Right atrium auricular region (tissue), 2 donors: ENCODE data around the gene LSG1. TPM values are rescaled to one million over a fixed set of nuclear protein-coding genes. Genes with fewer than 3 reads are reported as not detected.
A peak's percentile ranks its signal among the peaks of the same experiment; 100 is the strongest.

Experiments
- DNase-seq: peaks from one replicate; pipeline ENCODE4 v3.0.0-alpha.2; 2019; ENCODE audit warnings: low spot score
- H3K27ac ChIP-seq, 2 donors: fragments of 200-600 bp; sonication (generic); 1 replicate in 1 of 2; 2 replicates in 1 of 2; pipeline ENCODE4 v1.5.1; 2016 to 2019
- H3K27me3 ChIP-seq, 2 donors: fragments of 200-600 bp; sonication (generic); one replicate each; pipeline versions ENCODE4 v1.5.1 to v1.6.0; 2017 to 2019
- H3K36me3 ChIP-seq: fragments of 200-600 bp; sonication (generic); one replicate; pipeline ENCODE4 v1.5.1; 2016
- H3K4me1 ChIP-seq, 2 donors: fragments of 200-600 bp; sonication (generic); one replicate each; pipeline versions ENCODE4 v1.5.1 to v1.6.0; 2017 to 2019
- H3K4me3 ChIP-seq, 2 donors: fragments of 200-600 bp; sonication (generic); 1 replicate in 1 of 2; 2 replicates in 1 of 2; pipeline ENCODE4 v1.5.1; 2017 to 2019; ENCODE audit warnings: mild to moderate bottlenecking in 1 of 2, moderate library complexity in 1 of 2
- H3K9me3 ChIP-seq, 2 donors: fragments of 200-600 bp; sonication (generic); one replicate each; pipeline ENCODE4 v1.5.1; 2019
- CTCF ChIP-seq, 2 donors: fragments of 200-600 bp; sonication (generic); IDR thresholded peaks; one replicate each; pipeline ENCODE4 v1.5.1; 2019; ENCODE audit warnings: antibody characterized with exemption in 2 of 2
- total RNA-seq, 2 donors: library from RNA; depleted of rRNA; stranded (reverse); fragments of >200 nt; gene quantifications; one replicate each; pipeline ENCODE4 v1.1.0, GENCODE V29; 2016

LSG1 gene
- 10 to 100 TPM; 15.1 to 20.5 TPM for total RNA-seq

- TF ChIP-seq CTCF (IDR thresholded peaks at IDR 0.05), result no peak
- H3K36me3 ChIP-seq, result peaks cover 12% of the 10 kb centered on the region
- H3K27ac ChIP-seq, result peak within 1 kb of the TSS; percentile 88 to 89
- peak; percentile 92 for DNase-seq
- peak within 1 kb of the TSS; percentile 74 for H3K4me3 ChIP-seq
- peaks cover 0 to 17% of the 10 kb centered on the region in 2 donors for H3K4me1 ChIP-seq
- H3K27me3 ChIP-seq, result no peaks in the 10 kb centered on the region
- H3K9me3 ChIP-seq, result no peaks in the 10 kb centered on the region
Observed at GRCh38 chr3:194671900-194672808, at the start of gene LSG1. LSG1 (minus strand) TSS chr3:194672191; CDS start chr3:194672162, 29 bp downstream.

- Histone ChIP-seq H3K4me3 (no peak overlapping the region), H3K36me3 (no peaks in the 10 kb centered on the region), H3K9me3 (no peaks in the 10 kb centered on the region), H3K4me1 (no peaks in the 10 kb centered on the region), H3K27me3 (no peaks in the 10 kb centered on the region), H3K27ac (no peak overlapping the region)
- no peak for TF ChIP-seq CTCF (IDR thresholded peaks at IDR 0.05)
- no peak for DNase-seq
Observed at GRCh38 chr3:194720048-194720447, 48.1 kb upstream of the LSG1 start.

- no peak for DNase-seq
- Histone ChIP-seq H3K4me1 (no peaks in the 10 kb centered on the region), H3K27me3 (no peaks in the 10 kb centered on the region), H3K4me3 (no peak overlapping the region), H3K9me3 (no peaks in the 10 kb centered on the region), H3K36me3 (no peaks in the 10 kb centered on the region), H3K27ac (no peak overlapping the region)
- no peak for TF ChIP-seq CTCF (IDR thresholded peaks at IDR 0.05)
Observed at GRCh38 chr3:194718079-194718478, 46.1 kb upstream of the LSG1 start.

GRCh38 chr3:194715022-194715800 lies 43.2 kb upstream of the LSG1 start:
- peaks cover 0 to 10% of the 10 kb centered on the region in 2 donors for H3K4me1 ChIP-seq
- H3K9me3 ChIP-seq, result no peaks in the 10 kb centered on the region
- no peaks in the 10 kb centered on the region for H3K36me3 ChIP-seq
- no peak for TF ChIP-seq CTCF (IDR thresholded peaks at IDR 0.05)
- no peak overlapping the region for H3K4me3 ChIP-seq
- no peak overlapping the region for H3K27ac ChIP-seq
- no peaks in the 10 kb centered on the region for H3K27me3 ChIP-seq
- DNase-seq, result no peak

- Histone ChIP-seq H3K27ac (no peak overlapping the region), H3K9me3 (no peaks in the 10 kb centered on the region), H3K4me1 (peaks cover 0 to 10% of the 10 kb centered on the region in 2 donors), H3K27me3 (no peaks in the 10 kb centered on the region), H3K4me3 (no peak overlapping the region), H3K36me3 (no peaks in the 10 kb centered on the region)
- DNase-seq, result no peak
- TF ChIP-seq CTCF (IDR thresholded peaks at IDR 0.05), result no peak
Observed at GRCh38 chr3:194714564-194714963, 42.6 kb upstream of the LSG1 start.
